HG03045 (cell line): Measurements from ENCODE around the gene TENM4.

Source experiments
- ATAC-seq: cut with Tn5 transposase; IDR thresholded peaks from one replicate; pipeline ENCODE4 v1.9.1; 2021; ENCODE audit warnings: mild to moderate bottlenecking, moderate library complexity; ENCODE audit not compliant: unreplicated experiment

The TENM4 gene

DNA sequence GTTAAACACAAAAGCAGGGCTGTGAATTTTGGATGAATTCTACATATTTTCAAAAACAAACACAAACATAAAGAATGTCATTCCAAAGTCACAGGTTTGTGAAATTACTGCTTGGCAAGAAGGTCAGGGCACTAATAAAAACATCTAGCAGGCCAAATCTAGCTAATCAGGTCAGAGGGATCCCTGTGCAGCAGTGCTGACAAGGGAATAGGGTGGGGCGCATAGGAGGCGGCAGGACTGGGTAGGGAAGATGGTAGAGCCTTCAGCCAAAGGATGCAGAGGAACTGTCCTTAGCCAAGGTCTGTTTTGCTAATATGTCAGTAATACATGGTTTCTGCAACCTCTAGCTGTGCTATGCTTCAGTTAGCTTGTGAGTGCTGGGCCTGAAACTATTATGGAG, 396.6 kb downstream of the TENM4 start:
- no peak for ATAC-seq

- no peak for ATAC-seq
Measured at GRCh38 chr11:79043726-79044125, 397.1 kb downstream of the TENM4 start.

GRCh38 chr11:79042824-79043223, 398.0 kb downstream of the TENM4 start:
- no peak for ATAC-seq

GRCh38 chr11:79040348-79040747, 400.5 kb downstream of the TENM4 start:
- no peak for ATAC-seq

GRCh38 chr11:79039122-79039521, 401.7 kb downstream of the TENM4 start:
- no peak for ATAC-seq

GRCh38 chr11:79035881-79036280, 404.9 kb downstream of the TENM4 start:
- no peak for ATAC-seq

DNA sequence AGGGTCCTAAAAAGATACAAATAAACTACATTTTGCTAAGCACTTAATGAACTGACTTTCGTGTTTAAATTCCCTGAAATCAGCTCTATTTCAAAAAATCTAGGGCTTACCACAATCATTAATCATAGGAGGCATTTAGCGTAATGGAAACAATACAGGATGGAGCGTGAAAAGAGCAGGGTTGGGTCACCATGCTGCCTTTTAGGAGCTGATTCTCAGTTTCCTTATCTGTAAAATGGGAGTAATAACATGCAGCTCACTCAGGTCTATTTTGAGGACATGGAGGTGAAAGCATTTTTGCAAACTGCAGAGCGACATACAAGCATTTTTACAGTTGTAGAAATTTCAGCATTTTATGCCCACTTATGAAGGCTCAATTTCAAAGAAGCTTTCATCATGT, 407.0 kb downstream of the TENM4 start:
- ATAC-seq, result no peak

- no peak for ATAC-seq
Measured at GRCh38 chr11:79030448-79030847, 410.4 kb downstream of the TENM4 start.

GRCh38 chr11:79028225-79028624, 412.6 kb downstream of the TENM4 start:
- no peak for ATAC-seq

DNA sequence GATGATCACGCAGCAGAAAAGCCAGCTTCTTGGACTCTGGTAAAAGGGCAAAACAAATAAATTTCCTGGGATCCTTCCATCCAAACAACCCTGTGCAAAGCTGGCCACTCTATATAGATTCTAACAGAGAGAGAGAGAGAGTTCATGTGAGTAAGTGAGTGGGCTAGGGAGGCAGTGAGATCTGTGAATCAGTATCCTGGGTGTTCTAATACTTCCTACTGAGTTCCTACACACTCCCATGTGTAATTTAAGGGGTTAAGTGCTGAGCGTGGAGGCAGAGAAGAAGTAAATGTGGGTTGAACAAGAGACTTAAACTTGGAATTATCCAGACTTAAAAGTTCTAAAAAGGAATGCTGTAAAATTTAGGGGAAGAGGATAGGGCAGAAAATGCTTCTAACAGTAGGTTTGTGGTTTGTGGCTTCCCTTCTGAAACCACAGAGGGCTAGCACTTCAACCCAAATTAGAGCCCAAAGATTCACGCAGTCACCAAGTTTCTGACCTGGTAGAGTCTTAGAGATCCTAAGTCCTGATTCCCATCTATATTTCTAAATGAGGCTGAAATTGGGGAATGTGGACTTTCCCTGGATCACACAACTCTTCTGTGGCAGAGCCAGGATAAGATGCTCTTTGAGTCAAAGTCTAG, 413.9 kb downstream of the TENM4 start:
- peak; percentile 77 for ATAC-seq

DNA sequence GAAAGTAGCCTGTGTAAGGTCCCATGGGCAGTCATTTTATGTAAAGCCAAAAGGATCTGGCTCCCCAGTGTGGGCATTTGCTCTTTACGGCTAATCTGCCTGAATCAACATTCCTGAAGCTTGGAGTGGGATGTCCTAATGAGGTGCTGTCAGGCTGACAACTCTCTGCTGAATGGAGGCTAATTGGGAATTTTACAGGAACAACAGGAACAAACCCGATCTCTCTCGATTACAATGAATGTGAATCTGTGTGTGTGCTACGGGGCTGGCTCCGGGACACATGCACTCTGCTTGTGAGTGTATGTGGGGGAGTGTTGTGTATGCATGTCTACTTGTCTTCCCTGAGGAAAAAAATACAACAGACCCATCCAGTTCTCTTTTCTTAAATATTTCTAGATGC, 415.2 kb downstream of the TENM4 start:
- no peak for ATAC-seq

DNA sequence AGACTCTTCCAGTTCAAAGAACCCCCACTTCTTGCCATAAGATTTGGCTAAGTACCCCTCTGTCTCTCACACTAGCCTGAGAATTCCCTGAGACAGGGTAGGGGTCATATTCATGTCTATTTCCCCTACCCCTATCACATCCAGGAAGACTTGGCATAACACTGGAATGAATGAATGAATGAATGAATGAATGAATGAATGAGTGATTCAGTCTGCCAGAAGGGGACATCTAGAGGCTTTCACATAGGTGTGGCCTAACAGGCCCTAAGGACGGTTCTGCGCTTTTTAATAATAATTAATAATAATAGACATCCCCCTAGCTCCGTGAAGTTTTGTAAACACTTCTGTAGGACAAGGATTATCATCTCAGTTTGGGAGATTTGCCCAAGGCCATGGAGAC, 415.7 kb downstream of the TENM4 start:
- ATAC-seq, result no peak

- no peak for ATAC-seq
Measured at GRCh38 chr11:79022265-79022664, 418.6 kb downstream of the TENM4 start.

DNA sequence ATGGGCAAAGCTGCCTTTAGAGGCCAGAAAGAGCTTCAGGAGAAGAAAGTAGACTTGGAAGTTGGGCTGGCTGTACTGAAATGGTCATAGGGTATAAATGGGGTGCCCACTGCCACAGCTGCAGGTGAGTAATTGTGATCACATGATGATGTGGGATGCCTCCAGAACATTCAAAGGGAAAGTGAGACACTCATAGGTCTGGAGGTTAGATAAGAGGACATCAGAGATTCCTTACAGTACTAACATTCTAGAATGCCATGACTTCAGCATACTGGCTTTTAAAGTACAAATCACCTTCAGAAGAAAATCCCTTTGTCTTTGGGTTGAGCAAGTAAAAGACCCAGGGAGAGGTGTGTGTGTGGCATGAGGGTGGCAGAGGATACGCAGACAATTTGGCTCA, 419.2 kb downstream of the TENM4 start:
- no peak for ATAC-seq

GRCh38 chr11:79019975-79020374, 420.9 kb downstream of the TENM4 start:
- no peak for ATAC-seq

- ATAC-seq, result no peak
Measured at GRCh38 chr11:79019277-79019676, 421.6 kb downstream of the TENM4 start.

GRCh38 chr11:79018371-79018849, 422.4 kb downstream of the TENM4 start:
- no peak for ATAC-seq

DNA sequence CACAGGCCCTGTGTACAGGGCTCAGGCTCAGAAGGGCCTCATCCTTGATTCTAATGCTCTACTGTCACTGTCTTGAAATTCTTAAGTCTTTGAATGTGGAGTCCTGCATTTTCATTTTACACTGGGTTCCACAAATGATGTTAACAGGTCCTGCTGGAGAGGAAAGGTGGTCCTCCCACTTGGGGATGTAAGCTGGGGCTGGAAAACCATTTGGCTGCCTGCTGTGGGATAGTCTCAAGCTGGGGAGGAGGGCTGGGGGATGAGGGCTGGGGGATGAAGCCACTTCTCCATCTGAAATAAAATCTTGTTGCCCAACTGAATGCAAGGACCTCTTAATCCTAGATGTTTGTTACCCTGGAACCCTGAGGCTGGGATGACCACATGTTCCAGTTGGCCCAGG, 423.0 kb downstream of the TENM4 start:
- ATAC-seq, result no peak

DNA sequence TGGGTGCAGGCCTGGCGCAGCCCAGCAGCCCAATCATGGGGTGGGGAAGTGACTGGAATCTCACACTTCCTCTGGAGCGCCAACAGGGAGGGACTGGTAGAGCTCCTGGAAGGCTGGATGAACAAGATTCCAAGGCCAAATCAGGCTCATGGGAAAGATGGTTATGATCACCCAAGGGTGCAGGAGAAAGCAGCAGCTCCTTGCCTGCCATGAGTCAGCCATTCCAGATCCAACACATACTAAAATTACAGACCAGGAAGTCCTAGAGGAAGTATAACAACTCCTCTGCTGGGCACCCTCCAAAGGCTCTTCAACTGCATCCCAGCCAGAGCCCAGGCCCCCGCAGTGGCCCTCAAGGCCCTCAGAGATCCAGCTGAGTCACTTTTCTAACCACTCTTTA, 427.3 kb downstream of the TENM4 start:
- ATAC-seq, result no peak

DNA sequence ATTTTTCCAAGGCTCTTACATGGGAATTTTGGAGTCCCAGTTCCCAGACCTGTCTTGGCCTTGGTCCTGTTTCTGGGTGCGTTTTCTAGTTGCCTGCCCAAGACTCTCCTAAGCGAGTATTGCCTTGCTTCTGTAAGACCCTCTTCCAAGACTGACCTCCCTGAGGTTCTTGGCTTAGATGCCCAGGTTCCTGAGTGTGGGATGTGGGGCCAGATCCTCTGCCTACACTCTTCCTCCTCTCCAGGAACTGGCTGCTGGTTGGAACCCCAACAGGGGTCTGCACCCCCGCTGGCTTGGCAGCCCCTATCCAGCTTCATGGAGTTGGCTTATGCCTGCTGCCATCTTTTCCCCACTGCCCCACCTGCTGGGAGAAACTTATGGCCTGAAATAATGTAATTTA, 429.5 kb downstream of the TENM4 start:
- no peak for ATAC-seq

DNA sequence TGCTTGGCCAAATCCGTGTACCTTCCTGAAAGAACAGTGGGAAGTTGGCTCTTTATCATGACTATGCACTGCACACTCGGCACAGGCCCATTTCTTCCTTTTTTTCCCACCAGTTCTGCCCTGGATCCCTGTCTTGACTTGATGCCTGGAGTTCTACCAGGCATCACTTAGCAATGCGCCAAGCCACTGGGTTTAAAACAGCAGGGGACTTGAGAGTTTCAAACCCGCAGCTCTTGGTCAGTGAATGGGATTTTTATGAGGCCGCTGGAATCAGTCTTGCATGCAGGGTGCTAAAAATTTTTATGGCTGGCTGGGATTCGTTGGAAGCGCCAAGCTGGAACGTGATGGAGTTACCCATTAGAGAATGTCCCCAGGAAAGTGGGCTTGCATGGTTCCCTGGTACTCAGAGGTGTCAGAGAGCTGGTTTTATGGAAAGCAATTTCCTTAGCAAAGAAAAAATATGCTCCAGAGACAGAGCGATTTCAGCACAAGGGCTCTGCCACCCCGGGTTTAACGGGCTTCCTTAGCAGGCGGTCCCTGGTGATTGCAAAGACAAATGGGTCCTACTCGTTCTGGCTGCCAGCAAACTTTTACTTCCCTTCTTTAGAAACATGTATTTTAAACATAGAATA, 432.9 kb downstream of the TENM4 start:
- ATAC-seq, result no peak

DNA sequence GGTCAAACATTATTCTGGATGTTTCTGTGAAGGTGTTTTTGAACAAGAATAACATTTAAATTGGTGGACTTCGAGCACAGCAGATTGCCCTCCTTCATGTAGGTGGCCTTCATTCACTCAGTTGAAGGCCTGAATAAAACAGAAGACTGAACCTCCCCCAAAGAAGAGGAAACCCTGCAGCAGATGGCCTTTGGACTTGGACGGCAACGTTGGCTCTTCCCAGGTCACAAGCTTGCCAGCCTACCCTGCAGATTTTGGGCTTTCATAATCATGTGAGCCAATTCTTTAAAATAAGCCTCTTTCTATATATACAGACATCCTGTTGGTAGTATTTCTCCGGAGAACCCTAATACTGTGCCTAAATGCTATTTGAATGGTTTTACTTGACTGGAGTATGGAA, 434.0 kb downstream of the TENM4 start:
- ATAC-seq, result no peak

DNA sequence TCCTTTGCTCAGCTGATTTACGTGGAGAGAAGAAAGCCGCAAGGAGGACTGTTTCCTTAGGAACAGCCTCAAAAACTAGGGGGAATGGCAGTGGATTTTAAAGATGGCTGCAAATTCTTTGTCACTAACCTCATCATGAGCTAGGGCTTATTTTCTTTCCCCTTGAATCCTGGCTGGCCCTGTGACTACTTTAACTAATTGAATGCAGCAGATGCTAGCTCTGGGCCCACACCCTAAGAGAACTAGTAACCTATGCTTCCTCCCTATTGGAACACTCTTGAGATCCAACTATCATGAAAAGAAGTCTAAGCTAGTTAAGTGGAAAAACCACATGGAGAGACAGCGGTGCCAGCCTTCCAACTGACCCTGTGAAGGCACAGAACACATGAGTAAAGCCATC, 444.8 kb downstream of the TENM4 start:
- no peak for ATAC-seq
